Measurements from ENCODE around the gene EPN3.

DNA sequence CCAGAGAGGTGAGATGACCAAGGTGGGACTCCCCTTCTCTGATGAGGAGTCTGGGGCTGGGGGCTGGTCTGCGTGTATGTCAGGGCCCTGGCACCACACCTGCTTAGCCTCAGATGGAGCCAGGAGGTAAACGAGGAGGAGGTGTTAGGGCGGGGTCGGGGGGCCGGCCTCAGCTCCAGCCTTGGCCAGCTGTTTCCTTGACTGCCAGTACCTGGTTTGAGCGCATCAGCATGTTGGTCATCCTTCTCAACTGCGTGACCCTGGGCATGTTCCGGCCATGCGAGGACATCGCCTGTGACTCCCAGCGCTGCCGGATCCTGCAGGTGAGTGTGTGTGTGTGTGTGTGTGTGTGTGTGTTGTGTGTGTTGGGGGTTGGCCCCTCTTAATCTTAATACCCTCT is 36.1 kb downstream of the EPN3 start:
- no peak for TF ChIP-seq POLR2A (IDR thresholded peaks at IDR 0.05)
- TF ChIP-seq, protein P1, sequence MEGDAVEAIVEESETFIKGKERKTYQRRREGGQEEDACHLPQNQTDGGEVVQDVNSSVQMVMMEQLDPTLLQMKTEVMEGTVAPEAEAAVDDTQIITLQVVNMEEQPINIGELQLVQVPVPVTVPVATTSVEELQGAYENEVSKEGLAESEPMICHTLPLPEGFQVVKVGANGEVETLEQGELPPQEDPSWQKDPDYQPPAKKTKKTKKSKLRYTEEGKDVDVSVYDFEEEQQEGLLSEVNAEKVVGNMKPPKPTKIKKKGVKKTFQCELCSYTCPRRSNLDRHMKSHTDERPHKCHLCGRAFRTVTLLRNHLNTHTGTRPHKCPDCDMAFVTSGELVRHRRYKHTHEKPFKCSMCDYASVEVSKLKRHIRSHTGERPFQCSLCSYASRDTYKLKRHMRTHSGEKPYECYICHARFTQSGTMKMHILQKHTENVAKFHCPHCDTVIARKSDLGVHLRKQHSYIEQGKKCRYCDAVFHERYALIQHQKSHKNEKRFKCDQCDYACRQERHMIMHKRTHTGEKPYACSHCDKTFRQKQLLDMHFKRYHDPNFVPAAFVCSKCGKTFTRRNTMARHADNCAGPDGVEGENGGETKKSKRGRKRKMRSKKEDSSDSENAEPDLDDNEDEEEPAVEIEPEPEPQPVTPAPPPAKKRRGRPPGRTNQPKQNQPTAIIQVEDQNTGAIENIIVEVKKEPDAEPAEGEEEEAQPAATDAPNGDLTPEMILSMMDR (IDR thresholded peaks at IDR 0.05), result no peak

All from heart left ventricle (tissue), 13 donors.